Left ventricle myocardium inferior (tissue), 1 donor: Measurements from ENCODE around the gene TJP2. TPM values are rescaled to one million over a fixed set of nuclear protein-coding genes. Genes with fewer than 3 reads are reported as not detected.

Experiments
- DNase-seq: peaks from one replicate; pipeline ENCODE4 v3.0.0-alpha.2; 2020
- H3K27ac ChIP-seq: fragments of 200-600 bp; replicated peaks from 2 replicates; pipeline ENCODE4 v1.8.0; 2021
- H3K27me3 ChIP-seq: fragments of 200-600 bp; 2 replicates; pipeline ENCODE4 v1.8.0; 2021; ENCODE audit warnings: low read depth
- H3K36me3 ChIP-seq: fragments of 200-600 bp; 2 replicates; pipeline ENCODE4 v1.8.0; 2021
- H3K4me1 ChIP-seq: fragments of 200-600 bp; 2 replicates; pipeline ENCODE4 v1.8.0; 2021
- H3K4me3 ChIP-seq: fragments of 200-600 bp; 2 replicates; pipeline ENCODE4 v1.8.0; 2021; ENCODE audit warnings: mild to moderate bottlenecking, moderate library complexity
- H3K9me3 ChIP-seq: fragments of 200-600 bp; replicated peaks from 2 replicates; pipeline ENCODE4 v1.8.0; 2021
- CTCF ChIP-seq: fragments of 200-600 bp; IDR thresholded peaks from 2 replicates; pipeline ENCODE4 v1.8.0; 2021; ENCODE audit warnings: antibody characterized with exemption, mild to moderate bottlenecking, borderline replicate concordance
- intact Hi-C: fragments of 100-400 bp; cut with micrococcal nuclease; formaldehyde crosslinking; loops from one replicate; pipeline ENCODE4 v1.11.0; 2022
- total RNA-seq: library from RNA; stranded (reverse); fragmentation: NEBNext Ultra II Directional; extraction: Animal tissue kit (Norgen Biotek cat#: 25700); gene quantifications from one replicate; pipeline ENCODE4 v1.2.1, GENCODE V29; 2021
- donor health status: DM: no; HTN: yes; CAD: no; lungs with severe emphysema.

TJP2 gene
- total RNA-seq, 1 donor from 2014 or later, result 130 TPM

GRCh38 chr9:69206047-69206446 lies 32.0 kb downstream of the TJP2 start:
- H3K36me3 ChIP-seq, result no peaks in the 10 kb centered on the region
- H3K27ac ChIP-seq, result peak overlapping the region; percentile 51
- no peaks in the 10 kb centered on the region for H3K9me3 ChIP-seq
- no peak for DNase-seq
- no peak overlapping the region for H3K4me3 ChIP-seq
- TF ChIP-seq CTCF, result no peak
- intact Hi-C loops, result no loop called here
- H3K27me3 ChIP-seq, result no peaks in the 10 kb centered on the region
- H3K4me1 ChIP-seq, result peaks cover 57% of the 10 kb centered on the region

GRCh38 chr9:69207503-69207902 lies 33.4 kb downstream of the TJP2 start:
- Histone ChIP-seq H3K9me3 (no peaks in the 10 kb centered on the region), H3K4me1 (peaks cover 58% of the 10 kb centered on the region), H3K36me3 (no peaks in the 10 kb centered on the region), H3K27me3 (no peaks in the 10 kb centered on the region), H3K27ac (peak overlapping the region; percentile 51), H3K4me3 (no peak overlapping the region)
- peak; percentile 29 for TF ChIP-seq CTCF
- intact Hi-C loops, result no loop called here
- DNase-seq, result peak; percentile 45

- no peak for TF ChIP-seq CTCF
- H3K36me3 ChIP-seq, result no peaks in the 10 kb centered on the region
- intact Hi-C loops, result no loop called here
- no peak for DNase-seq
- H3K4me3 ChIP-seq, result peak overlapping the region; percentile 53
- no peaks in the 10 kb centered on the region for H3K9me3 ChIP-seq
- H3K27me3 ChIP-seq, result no peaks in the 10 kb centered on the region
- peaks cover 62% of the 10 kb centered on the region for H3K4me1 ChIP-seq
- H3K27ac ChIP-seq, result peak overlapping the region; percentile 83
Observed at GRCh38 chr9:69211424-69212036, 37.5 kb downstream of the TJP2 start.

GRCh38 chr9:69213647-69214046 lies 39.6 kb downstream of the TJP2 start:
- Histone ChIP-seq H3K9me3 (no peaks in the 10 kb centered on the region), H3K27ac (peak overlapping the region; percentile 83), H3K27me3 (no peaks in the 10 kb centered on the region), H3K4me3 (peak overlapping the region; percentile 53), H3K36me3 (peaks cover 18% of the 10 kb centered on the region), H3K4me1 (peaks cover 65% of the 10 kb centered on the region)
- DNase-seq, result no peak
- TF ChIP-seq CTCF, result no peak
- intact Hi-C loops, result no loop called here

- intact Hi-C loops, result no loop called here
- Histone ChIP-seq H3K4me1 (peaks cover 61% of the 10 kb centered on the region), H3K4me3 (no peak overlapping the region), H3K27me3 (no peaks in the 10 kb centered on the region), H3K36me3 (peaks cover 30% of the 10 kb centered on the region), H3K27ac (peak overlapping the region; percentile 83), H3K9me3 (no peaks in the 10 kb centered on the region)
- TF ChIP-seq CTCF, result no peak
- DNase-seq, result no peak
Observed at GRCh38 chr9:69214939-69215338, 40.9 kb downstream of the TJP2 start.
